Heart left ventricle (tissue), 16 donors: ENCODE measurements around the gene KIAA1671. TPM values are rescaled to one million over a fixed set of nuclear protein-coding genes. Genes with fewer than 3 reads are reported as not detected.
A peak's percentile ranks its signal among the peaks of the same experiment; 100 is the strongest.

ENCODE experiments used
- ATAC-seq, 4 donors: fragments of 200-7000 bp; cut with Tn5 transposase; one replicate each; pipeline ENCODE4 v1.9.1; 2020 to 2022; ENCODE audit warnings: moderate library complexity in 4 of 4, mild to moderate bottlenecking in 3 of 4, moderate number of reproducible peaks in 1 of 4
- DNase-seq, 5 donors: peaks; one replicate each; pipeline ENCODE4 v3.0.0-alpha.2; 2020
- H3K27ac ChIP-seq, 12 donors: fragments of 200-600 bp; sonication (generic) in 4 of 12; one replicate each; pipeline versions ENCODE4 v1.5.0 to v1.8.0; 2016 to 2022; ENCODE audit warnings: mild to moderate bottlenecking in 2 of 12
- H3K27me3 ChIP-seq, 9 donors: fragments of 200-600 bp; sonication (generic) in 2 of 9; one replicate each; pipeline versions ENCODE4 v1.5.1 to v1.8.0; 2016 to 2022; ENCODE audit warnings: mild to moderate bottlenecking in 3 of 9
- H3K36me3 ChIP-seq, 9 donors: fragments of 200-600 bp; sonication (generic) in 2 of 9; one replicate each; pipeline versions ENCODE4 v1.5.0 to v1.8.0; 2018 to 2022; ENCODE audit warnings: mild to moderate bottlenecking in 2 of 9
- H3K4me1 ChIP-seq, 12 donors: fragments of 200-600 bp; sonication (generic) in 4 of 12; one replicate each; pipeline versions ENCODE4 v1.5.0 to v1.8.0; 2016 to 2022; ENCODE audit warnings: mild to moderate bottlenecking in 3 of 12
- H3K4me3 ChIP-seq, 12 donors: fragments of 200-600 bp; sonication (generic) in 4 of 12; one replicate each; pipeline versions ENCODE4 v1.5.0 to v1.8.0; 2017 to 2022; ENCODE audit warnings: mild to moderate bottlenecking in 9 of 12, moderate library complexity in 4 of 12
- H3K9me3 ChIP-seq, 12 donors: fragments of 200-600 bp; sonication (generic) in 4 of 12; one replicate each; pipeline versions ENCODE4 v1.5.0 to v1.8.0; 2016 to 2022; ENCODE audit warnings: mild to moderate bottlenecking in 1 of 12
- POLR2A ChIP-seq, 2 donors: fragments of 450-650 bp; IDR thresholded peaks; one replicate each; pipeline ENCODE4 v1.6.1; 2017; ENCODE audit warnings: antibody characterized with exemption in 2 of 2, mild to moderate bottlenecking in 2 of 2, moderate library complexity in 2 of 2
- WGBS, 4 donors: extraction: QIAGEN DNeasy Blood & Tissue Kit in 2 of 4; methylation state at CpG; one replicate each; pipeline versions ENCODE4 v1.1.5 to v1.1.7; 2013 to 2018; 5-methylcytosine and 5-hydroxymethylcytosine counted together
- intact Hi-C, 10 donors: fragments of 100-400 bp; cut with DNase I; formaldehyde crosslinking; loops; one replicate each; pipeline versions ENCODE4 v1.11.1 to v1.14.2; 2022
- polyA plus RNA-seq, 2 donors: library from polyadenylated mRNA; stranded (reverse); fragments of 200-250 nt; gene quantifications; one replicate each; pipeline ENCODE4 v1.2.3, GENCODE V29; 2013
- total RNA-seq, 9 donors: library from RNA; depleted of rRNA in 2 of 9; stranded (reverse); fragments of >200 nt in 2 of 9; fragmentation: NEBNext Ultra II Directional in 3 of 9; extraction: Animal tissue kit (Norgen Biotek cat#: 25700) in 3 of 9; gene quantifications; one replicate each; pipeline versions ENCODE4 v1.1.0 to v1.2.4, GENCODE V29; 2016 to 2023
- TF ChIP-seq, protein P1 (sequence below), 12 donors: fragments of 200-600 bp; sonication (generic) in 4 of 12; IDR thresholded peaks; one replicate each; pipeline versions ENCODE4 v1.5.0 to v1.8.0; 2018 to 2022; ENCODE audit warnings: antibody characterized with exemption in 12 of 12, mild to moderate bottlenecking in 5 of 12
- donor health status: ischemic (EF 13 %, LVEDD 7.1; RV severe dilation, severe dysfunction).
- donor health status: healthy with polysubstance abuse.
- donor health status: DM: no; HTN: yes; CAD: no.
- donor health status: DM: no; HTN: no; CAD: no.
- donor health status: ischemic (EF 25% LVEDD 6.9; RV normal size, moderate dysfunction).
- donor health status: ischemic (EF 25% LVEDD 5.7; RV mildly dilated, moderate dysfunction).
- donor health status: healthy.
- donor health status: DM: yes; HTN: yes; CAD: no.
- donor health status: ischemic (EF 35%, LVEDD 5.7; RV mildly dilated, moderate dysfunction).
- donor health status: nonischemic (EF 11% LVEDD 7.7; RV severe dilation, severe dysfunction).
- donor health status: DM: yes; HTN: yes; CAD: no.
- donor health status: PGD.
- donor health status: ischemic (EF 29% LVEDD 5.4; RV normal size, mild dysfunction).
- donor health status: nonischemic (EF 23%, LVEDD 6.1; RV moderate dilation, normal function).

Gene KIAA1671
- total and polyA plus RNA-seq, 11 donors, result 4.5 to 22.1 (median 13.2) TPM

- peaks cover 0 to 6% (median 0%) of the 10 kb centered on the region in 9 donors for H3K36me3 ChIP-seq
- H3K4me3 ChIP-seq, result no peak overlapping the region
- WGBS, 4 donors, result 63 to 77% (median 74%) methylated on average over 11 of the region's 11 CpGs
- intact Hi-C loops, result loop anchor here (5.0 kb wide), 2 partner anchors 40 to 75 kb away; partner anchors contain the start of gene KIAA1671 (in 8 of the 10)
- peak overlapping the region in 7 of 12 donors; percentile 12 to 74 (median 61) for H3K27ac ChIP-seq
- H3K9me3 ChIP-seq, result no peaks in the 10 kb centered on the region
- DNase-seq, result peak in 1 of 5 donors; percentile 35
- ATAC-seq, result peak in 2 of 4 donors; percentile 7 to 41
- H3K27me3 ChIP-seq, result no peaks in the 10 kb centered on the region
- TF ChIP-seq, protein P1, sequence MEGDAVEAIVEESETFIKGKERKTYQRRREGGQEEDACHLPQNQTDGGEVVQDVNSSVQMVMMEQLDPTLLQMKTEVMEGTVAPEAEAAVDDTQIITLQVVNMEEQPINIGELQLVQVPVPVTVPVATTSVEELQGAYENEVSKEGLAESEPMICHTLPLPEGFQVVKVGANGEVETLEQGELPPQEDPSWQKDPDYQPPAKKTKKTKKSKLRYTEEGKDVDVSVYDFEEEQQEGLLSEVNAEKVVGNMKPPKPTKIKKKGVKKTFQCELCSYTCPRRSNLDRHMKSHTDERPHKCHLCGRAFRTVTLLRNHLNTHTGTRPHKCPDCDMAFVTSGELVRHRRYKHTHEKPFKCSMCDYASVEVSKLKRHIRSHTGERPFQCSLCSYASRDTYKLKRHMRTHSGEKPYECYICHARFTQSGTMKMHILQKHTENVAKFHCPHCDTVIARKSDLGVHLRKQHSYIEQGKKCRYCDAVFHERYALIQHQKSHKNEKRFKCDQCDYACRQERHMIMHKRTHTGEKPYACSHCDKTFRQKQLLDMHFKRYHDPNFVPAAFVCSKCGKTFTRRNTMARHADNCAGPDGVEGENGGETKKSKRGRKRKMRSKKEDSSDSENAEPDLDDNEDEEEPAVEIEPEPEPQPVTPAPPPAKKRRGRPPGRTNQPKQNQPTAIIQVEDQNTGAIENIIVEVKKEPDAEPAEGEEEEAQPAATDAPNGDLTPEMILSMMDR (IDR thresholded peaks at IDR 0.05), result no peak
- TF ChIP-seq POLR2A (IDR thresholded peaks at IDR 0.05), result no peak
- peaks cover 0 to 58% (median 35%) of the 10 kb centered on the region in 12 donors for H3K4me1 ChIP-seq
Observed at GRCh38 chr22:25027043-25027906, 74.8 kb downstream of the KIAA1671 start.

DNA sequence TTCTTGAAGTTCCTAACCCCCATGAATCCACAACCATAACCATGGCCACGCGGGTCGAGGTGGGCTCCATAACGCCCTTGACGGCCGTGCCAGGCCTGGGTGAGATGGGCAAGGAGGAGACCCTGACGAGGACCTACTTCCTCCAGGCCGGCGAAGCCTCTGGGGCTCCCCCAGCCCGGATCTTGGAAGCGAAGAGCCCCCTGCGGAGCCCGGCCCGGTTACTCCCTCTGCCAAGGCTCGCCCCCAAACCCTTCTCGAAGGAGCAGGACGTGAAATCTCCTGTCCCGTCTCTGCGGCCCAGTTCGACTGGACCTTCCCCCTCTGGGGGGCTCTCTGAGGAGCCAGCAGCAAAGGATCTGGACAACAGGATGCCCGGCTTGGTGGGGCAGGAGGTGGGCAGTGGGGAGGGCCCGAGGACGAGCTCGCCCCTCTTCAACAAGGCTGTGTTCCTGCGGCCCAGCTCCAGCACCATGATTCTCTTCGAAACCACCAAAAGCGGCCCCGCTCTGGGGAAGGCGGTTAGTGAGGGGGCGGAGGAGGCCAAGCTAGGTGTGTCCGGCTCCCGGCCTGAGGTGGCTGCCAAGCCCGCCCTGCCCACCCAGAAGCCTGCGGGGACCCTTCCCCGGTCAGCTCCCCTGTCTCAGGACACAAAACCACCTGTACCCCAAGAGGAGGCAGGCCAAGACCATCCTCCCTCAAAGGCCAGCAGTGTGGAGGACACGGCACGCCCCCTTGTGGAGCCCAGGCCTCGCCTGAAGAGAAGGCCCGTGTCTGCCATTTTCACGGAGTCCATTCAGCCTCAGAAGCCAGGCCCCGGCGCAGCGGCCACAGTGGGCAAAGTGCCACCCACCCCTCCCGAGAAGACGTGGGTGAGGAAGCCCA lies 75.7 kb downstream of the KIAA1671 start:
- Histone ChIP-seq H3K27me3 (no peaks in the 10 kb centered on the region), H3K27ac (peak overlapping the region in 7 of 12 donors; percentile 12 to 72 (median 52)), H3K9me3 (no peaks in the 10 kb centered on the region), H3K4me1 (peaks cover 0 to 53% (median 33%) of the 10 kb centered on the region in 12 donors), H3K36me3 (peaks cover 0 to 15% (median 0%) of the 10 kb centered on the region in 9 donors), H3K4me3 (no peak overlapping the region)
- TF ChIP-seq, protein P1 (IDR thresholded peaks at IDR 0.05), result peak; percentile 15 to 61 (median 47)
- no peak for TF ChIP-seq POLR2A (IDR thresholded peaks at IDR 0.05)
- intact Hi-C loops, result loop anchor here (1.0 to 5.0 kb wide), 4 partner anchors 41 to 76 kb away; partner anchors contain the start of gene KIAA1671 (in 10 of the 10)
- ATAC-seq, result peak; percentile 7 to 53 (median 32)
- WGBS, 4 donors, result 83 to 89% (median 86%) methylated on average over 31 to 45 of the region's 45 CpGs
- DNase-seq, result peak in 4 of 5 donors; percentile 34 to 53 (median 44)

- 66 to 81% (median 76%) methylated on average over 9 of the region's 9 CpGs for WGBS, 4 donors
- peak overlapping the region in 7 of 12 donors; percentile 12 to 72 (median 52) for H3K27ac ChIP-seq
- intact Hi-C loops, result loop anchor here (1.0 to 5.0 kb wide), 4 partner anchors 41 to 76 kb away; partner anchors contain the start of gene KIAA1671 (in 10 of the 10)
- H3K9me3 ChIP-seq, result no peaks in the 10 kb centered on the region
- ATAC-seq (peak in 1 of 4 donors; percentile 6), DNase-seq (no peak)
- peaks cover 0 to 53% (median 33%) of the 10 kb centered on the region in 12 donors for H3K4me1 ChIP-seq
- no peaks in the 10 kb centered on the region for H3K27me3 ChIP-seq
- TF ChIP-seq, protein P1 (IDR thresholded peaks at IDR 0.05), result no peak
- TF ChIP-seq POLR2A (IDR thresholded peaks at IDR 0.05), result no peak
- H3K4me3 ChIP-seq, result no peak overlapping the region
- H3K36me3 ChIP-seq, result peaks cover 0 to 21% (median 0%) of the 10 kb centered on the region in 9 donors
Observed at GRCh38 chr22:25028841-25029141, 76.3 kb downstream of the KIAA1671 start.
